ENCODE results near the gene ZC3H8. TPM values are rescaled to one million over a fixed set of nuclear protein-coding genes. Genes with fewer than 3 reads are reported as not detected.

The ZC3H8 gene
- total RNA-seq, 2 donors from 2014 or later, result 21.2 to 29.5 TPM

DNA sequence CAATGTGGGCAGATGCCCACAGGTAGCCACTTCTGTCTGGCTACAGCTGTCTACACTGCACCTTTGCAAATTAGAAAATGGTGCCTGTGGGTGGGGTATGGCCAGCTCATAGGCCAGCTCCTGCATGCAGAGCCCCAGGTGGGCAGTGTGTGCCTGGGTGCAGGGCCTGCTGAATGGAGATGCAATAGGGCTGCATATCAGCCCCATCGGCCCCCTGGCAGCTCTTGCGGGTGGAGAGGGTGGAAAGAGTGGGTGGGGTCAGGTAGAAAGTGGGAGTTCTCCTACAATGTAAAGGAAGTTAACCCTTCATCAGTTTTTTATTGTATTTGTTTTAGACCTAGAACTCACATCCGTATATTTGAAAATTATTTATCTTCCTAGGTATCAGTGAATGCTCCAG, 79.5 kb downstream of the ZC3H8 start:
- peaks cover 23% of the 10 kb centered on the region for H3K4me1 Mint-ChIP-seq
- no peaks in the 10 kb centered on the region for H3K36me3 Mint-ChIP-seq (ENCODE audit: low read depth)
- no peaks in the 10 kb centered on the region for H3K9me3 Mint-ChIP-seq
- ATAC-seq (replicated peaks), result peak; percentile 22
- no peak overlapping the region for H3K27ac Mint-ChIP-seq
- no peaks in the 10 kb centered on the region for H3K27me3 Mint-ChIP-seq
- peak overlapping the region; percentile 73 for H3K4me3 Mint-ChIP-seq

DNA sequence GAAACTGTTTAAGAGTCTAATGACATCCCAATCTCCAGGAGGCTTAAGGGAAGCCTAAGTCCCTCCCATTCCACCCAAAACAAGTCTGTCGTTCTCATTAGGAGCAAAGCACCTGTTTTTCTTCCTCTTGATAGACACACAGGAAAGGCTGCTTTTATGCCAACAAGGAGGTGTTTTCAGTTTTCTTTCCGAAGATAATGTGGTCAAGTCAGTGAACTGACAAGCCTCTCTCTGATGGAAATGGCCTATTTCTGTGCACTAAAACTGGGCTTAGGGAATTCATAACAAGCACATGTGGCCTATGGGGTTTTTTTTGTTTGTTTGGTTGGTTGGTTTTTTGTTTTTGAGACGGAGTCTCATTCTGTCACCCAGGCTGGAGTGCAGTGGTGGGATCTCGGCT, 80.5 kb downstream of the ZC3H8 start:
- Mint-ChIP-seq H3K36me3 (ENCODE audit: low read depth) (no peaks in the 10 kb centered on the region), H3K27ac (peak overlapping the region; percentile 44), H3K27me3 (no peaks in the 10 kb centered on the region), H3K4me3 (peak overlapping the region; percentile 73), H3K9me3 (no peaks in the 10 kb centered on the region), H3K4me1 (peaks cover 23% of the 10 kb centered on the region)
- peak; percentile 56 for ATAC-seq (replicated peaks)

DNA sequence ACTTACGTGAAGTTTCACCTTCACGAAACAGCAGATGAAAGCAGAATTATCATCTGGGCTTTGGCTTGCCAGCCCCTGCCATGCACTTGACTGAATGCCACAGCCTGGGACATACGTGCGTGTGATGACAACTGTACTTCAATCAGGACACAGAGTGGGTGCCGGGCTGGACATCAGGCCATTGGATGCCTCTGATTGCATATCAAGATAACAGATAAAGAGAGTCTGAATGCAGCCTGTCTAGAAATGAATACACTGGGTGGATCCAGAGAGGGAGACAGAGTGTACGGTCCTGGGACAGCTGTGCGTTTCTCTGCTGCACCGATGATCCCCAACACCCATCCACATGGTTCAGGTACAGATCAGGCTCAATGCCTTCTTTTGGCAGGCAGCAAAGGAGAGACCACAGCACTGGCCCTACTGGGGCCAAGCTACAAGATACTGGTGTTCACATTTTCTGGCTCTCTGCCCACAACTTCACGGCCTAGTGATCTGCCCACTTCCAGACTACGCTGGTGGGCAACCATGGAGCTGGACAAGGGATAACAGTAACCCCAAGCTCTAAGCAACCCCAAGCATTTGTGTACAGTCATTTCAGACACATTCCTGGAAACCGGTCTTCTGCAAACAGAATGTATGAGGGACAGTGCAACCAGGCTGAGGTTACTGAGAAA, 81.1 kb downstream of the ZC3H8 start:
- Mint-ChIP-seq H3K27ac (peak overlapping the region; percentile 44), H3K4me3 (peak overlapping the region; percentile 73), H3K36me3 (ENCODE audit: low read depth) (no peaks in the 10 kb centered on the region), H3K9me3 (no peaks in the 10 kb centered on the region), H3K4me1 (peaks cover 18% of the 10 kb centered on the region), H3K27me3 (no peaks in the 10 kb centered on the region)
- ATAC-seq (replicated peaks), result peak; percentile 76

DNA sequence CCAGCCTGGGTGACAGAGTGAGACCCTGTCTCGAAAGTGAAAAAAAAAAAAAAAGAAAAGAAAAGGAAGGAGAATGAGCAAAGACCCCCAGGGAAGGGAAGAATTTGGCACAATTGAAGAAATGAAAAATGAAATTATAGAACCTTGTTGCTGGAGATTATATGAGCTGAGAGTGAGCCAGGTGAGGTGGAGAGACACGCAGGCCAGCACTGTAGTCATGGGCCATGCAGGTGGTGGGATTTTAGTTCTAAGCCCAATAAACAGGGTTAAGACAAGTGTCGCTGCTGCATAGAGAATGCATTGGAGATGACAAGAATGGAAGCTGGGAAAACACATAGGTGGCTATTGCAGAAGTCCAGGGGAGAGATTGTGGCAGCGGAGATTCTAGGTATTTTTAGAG, 84.3 kb downstream of the ZC3H8 start:
- Mint-ChIP-seq H3K4me3 (no peak overlapping the region), H3K9me3 (no peaks in the 10 kb centered on the region), H3K4me1 (peaks cover 26% of the 10 kb centered on the region), H3K36me3 (ENCODE audit: low read depth) (no peaks in the 10 kb centered on the region), H3K27me3 (no peaks in the 10 kb centered on the region), H3K27ac (no peak overlapping the region)
- no peak for ATAC-seq (replicated peaks)

DNA sequence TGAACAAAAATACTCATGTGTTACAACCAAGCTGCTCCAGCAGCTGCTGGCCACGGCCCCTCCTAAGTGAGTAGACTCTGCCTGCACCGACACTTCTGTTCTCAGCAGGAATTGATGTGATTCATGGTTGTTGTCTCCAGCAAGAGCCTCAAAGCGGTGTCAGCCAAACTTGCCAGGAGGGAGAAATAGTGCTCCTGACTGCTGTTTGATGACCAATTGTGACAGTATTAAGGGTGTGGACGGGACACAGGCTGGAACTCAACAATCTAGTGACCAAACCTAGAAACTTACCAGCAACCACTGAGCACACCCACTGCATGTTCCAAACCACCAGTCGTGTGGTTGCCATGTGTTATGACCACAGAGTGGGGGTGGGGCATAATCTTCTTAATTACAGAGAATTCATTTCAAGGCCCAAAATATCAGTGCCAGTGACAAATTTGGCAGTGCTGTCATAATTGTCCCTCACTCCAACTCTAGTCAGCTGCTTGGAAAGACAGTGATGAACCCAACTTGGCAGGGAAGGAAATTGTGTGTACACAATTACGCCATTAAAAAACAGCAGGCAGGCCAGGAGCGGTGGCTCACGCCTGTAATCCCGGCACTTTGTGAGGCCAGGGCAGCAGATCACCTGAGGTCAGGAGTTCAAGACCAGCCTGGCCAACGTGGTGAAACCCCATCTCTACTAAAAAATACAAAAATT, 86.3 kb downstream of the ZC3H8 start:
- no peaks in the 10 kb centered on the region for H3K9me3 Mint-ChIP-seq
- no peak overlapping the region for H3K27ac Mint-ChIP-seq
- ATAC-seq (replicated peaks), result no peak
- H3K27me3 Mint-ChIP-seq, result no peaks in the 10 kb centered on the region
- H3K4me3 Mint-ChIP-seq, result no peak overlapping the region
- no peaks in the 10 kb centered on the region for H3K36me3 Mint-ChIP-seq (ENCODE audit: low read depth)
- peaks cover 19% of the 10 kb centered on the region for H3K4me1 Mint-ChIP-seq

DNA sequence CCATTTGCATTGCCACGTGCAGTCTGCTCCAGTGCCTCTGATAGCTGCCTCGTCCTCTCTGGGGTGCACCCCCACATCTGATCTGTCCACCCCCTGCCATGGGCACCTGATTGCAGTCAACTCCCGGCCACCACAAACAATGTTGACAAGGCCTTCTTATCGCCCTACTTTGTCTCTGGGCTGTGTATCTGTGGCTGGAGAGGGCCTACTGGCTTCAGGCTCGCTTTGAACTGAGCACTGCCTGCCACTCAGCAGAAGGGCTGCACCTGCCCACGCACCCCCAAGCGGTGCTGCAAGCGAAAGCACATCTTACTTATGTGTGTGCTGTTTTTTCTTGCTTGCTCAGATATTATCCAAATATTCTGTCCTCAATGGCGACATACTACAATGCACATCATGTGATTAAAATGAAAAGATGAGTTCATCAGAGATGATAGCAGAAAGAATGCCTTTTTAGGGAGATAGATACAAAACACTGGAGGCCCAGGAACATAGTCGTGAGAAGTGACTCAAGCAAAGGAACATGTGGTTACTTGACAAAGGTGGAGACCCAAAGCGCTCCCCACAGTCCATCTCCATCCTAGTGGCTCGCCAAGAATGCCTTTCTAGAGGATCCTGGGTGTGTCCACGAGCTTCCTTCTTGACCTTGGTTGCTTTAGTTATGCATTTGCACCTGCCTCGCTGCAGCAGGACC, 87.9 kb downstream of the ZC3H8 start:
- Mint-ChIP-seq H3K4me3 (peak overlapping the region; percentile 58), H3K4me1 (peaks cover 17% of the 10 kb centered on the region)
- ATAC-seq (replicated peaks), result peak; percentile 73

DNA sequence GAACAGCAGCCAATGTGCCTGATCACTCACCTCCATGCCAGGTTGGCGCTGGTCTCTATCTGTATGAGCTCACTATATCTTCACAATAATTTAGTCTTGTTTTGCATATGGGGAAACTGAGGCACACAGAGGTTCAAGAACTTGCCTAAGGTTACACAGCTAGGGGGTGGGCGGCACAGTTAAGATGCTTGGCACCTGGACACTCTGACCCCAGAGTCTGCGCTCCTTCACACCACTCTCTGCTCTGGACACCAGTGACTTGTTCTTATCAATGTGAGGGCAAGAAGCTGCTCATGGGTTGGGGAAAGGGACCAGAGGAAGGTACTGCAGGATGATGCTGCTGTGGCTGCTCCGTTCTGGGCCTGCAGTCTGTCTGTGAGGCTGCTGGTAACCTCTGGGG, 89.5 kb downstream of the ZC3H8 start:
- Mint-ChIP-seq H3K27ac (no peak overlapping the region), H3K27me3 (no peaks in the 10 kb centered on the region), H3K4me3 (no peak overlapping the region), H3K36me3 (ENCODE audit: low read depth) (no peaks in the 10 kb centered on the region), H3K4me1 (peaks cover 17% of the 10 kb centered on the region), H3K9me3 (no peaks in the 10 kb centered on the region)
- no peak for ATAC-seq (replicated peaks)

More for the DNA sequence above, 87.9 kb downstream of the ZC3H8 start:
- Mint-ChIP-seq H3K27ac (peak overlapping the region; percentile 43), H3K27me3 (no peaks in the 10 kb centered on the region), H3K9me3 (no peaks in the 10 kb centered on the region), H3K36me3 (ENCODE audit: low read depth) (no peaks in the 10 kb centered on the region)

DNA sequence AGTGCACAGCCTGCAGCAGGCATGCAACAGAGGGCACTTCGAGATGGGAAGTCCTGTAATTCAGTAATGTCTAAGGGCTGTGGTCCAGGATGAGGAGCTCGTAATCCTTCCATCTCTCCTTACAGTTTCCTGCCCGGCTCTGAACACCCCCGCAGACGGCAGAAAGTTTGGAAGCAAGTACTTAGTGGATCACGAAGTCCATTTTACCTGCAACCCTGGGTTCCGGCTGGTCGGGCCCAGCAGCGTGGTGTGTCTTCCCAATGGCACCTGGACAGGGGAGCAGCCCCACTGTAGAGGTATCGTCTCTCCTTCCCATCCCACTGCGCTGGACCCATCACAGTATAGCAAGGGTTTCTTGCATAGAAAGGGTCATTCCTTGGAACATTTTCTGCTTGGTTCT, 90.0 kb downstream of the ZC3H8 start:
- Mint-ChIP-seq H3K27me3 (no peaks in the 10 kb centered on the region), H3K9me3 (no peaks in the 10 kb centered on the region), H3K36me3 (ENCODE audit: low read depth) (no peaks in the 10 kb centered on the region), H3K4me3 (no peak overlapping the region), H3K4me1 (peaks cover 17% of the 10 kb centered on the region), H3K27ac (no peak overlapping the region)
- no peak for ATAC-seq (replicated peaks)

DNA sequence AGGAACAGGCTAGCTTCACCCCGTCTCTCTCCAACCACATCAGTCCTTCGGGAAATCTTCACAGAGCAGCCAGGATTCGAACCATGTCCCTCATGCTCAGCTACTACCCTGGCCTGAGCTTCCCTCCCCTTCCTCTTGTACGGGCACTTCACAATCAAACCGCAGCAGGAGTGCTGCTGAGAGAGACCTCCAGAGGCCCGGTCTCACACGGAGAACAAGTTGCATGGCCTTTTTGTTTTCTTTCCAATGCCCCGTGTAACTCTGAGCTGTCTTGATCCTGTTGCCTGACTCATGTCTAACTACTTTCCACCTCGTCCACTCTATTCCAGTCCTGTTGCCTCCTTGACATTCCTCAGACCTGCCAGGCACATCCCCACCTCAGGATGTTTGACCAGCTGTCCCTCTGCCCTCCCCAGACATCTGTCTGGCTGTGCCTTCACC, 91.3 kb downstream of the ZC3H8 start:
- Mint-ChIP-seq H3K27ac (peak overlapping the region; percentile 29), H3K27me3 (no peaks in the 10 kb centered on the region), H3K4me3 (no peak overlapping the region), H3K9me3 (no peaks in the 10 kb centered on the region), H3K4me1 (peaks cover 11% of the 10 kb centered on the region), H3K36me3 (ENCODE audit: low read depth) (no peaks in the 10 kb centered on the region)
- ATAC-seq (replicated peaks), result no peak

DNA sequence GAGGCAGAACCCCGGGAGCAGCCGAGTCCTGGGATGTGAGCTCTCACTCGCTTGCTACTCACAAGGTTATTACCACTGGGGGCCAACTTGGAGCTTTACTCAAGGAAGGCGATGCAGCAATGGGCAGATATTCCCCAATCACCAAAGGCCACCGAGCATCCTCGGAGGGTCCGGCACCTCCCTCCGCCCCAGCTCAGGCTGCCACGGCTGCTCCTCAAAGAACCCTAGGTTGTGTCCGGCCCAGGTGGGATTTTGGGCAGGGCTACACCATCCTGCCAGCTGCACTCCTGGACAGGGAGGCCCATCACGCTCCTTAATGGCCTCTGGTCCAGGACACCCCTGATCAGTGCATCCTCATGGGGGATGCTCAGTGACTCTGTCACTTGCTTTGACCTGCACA, 91.9 kb downstream of the ZC3H8 start:
- Mint-ChIP-seq H3K4me3 (no peak overlapping the region), H3K27me3 (no peaks in the 10 kb centered on the region), H3K9me3 (no peaks in the 10 kb centered on the region), H3K27ac (no peak overlapping the region), H3K4me1 (peaks cover 9% of the 10 kb centered on the region), H3K36me3 (ENCODE audit: low read depth) (no peaks in the 10 kb centered on the region)
- no peak for ATAC-seq (replicated peaks)

DNA sequence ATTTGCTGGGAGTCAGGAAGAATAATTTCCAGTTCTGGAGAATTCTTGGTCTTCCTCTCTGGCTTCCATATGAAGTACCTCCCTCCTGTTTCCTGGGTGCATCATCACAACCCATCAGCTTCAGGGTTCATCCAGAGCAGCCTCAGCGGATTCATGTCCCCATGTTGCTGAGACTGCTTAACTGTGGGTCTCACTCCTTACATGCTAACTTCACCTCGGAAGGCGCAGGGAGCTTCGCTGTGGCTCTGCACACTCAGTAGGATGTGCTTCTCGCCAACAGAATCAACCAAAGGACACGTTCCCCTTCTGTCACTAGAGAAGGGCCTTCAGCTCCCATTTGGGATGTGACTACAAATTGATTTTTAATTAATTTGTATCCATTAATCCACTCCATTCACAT, 92.5 kb downstream of the ZC3H8 start:
- no peaks in the 10 kb centered on the region for H3K9me3 Mint-ChIP-seq

More for the DNA sequence above, 92.5 kb downstream of the ZC3H8 start:
- Mint-ChIP-seq H3K4me1 (peaks cover 10% of the 10 kb centered on the region), H3K27ac (no peak overlapping the region), H3K27me3 (no peaks in the 10 kb centered on the region), H3K4me3 (no peak overlapping the region), H3K36me3 (ENCODE audit: low read depth) (no peaks in the 10 kb centered on the region)
- ATAC-seq (replicated peaks), result no peak

Other genes with a start within 250 kb of the ZC3H8 start
- gene TMEM87B, start 199.8 kb downstream of the ZC3H8 start, total RNA-seq, result 10 to 100 TPM; 19.9 to 27.7 TPM
- 10 to 100 TPM; 24.4 to 49.9 TPM for gene FBLN7, start 116.7 kb downstream of the ZC3H8 start, total RNA-seq
- 10 to 100 TPM in 1 of 2 donors, 1 to 10 TPM in 1; 2.1 to 11.8 TPM for gene ZC3H6, start 20.6 kb upstream of the ZC3H8 start, total RNA-seq
- 1 to 10 TPM; 6.1 to 9.5 TPM for gene RGPD8, start 178.6 kb upstream of the ZC3H8 start, total RNA-seq
- gene TTL, start 227.1 kb upstream of the ZC3H8 start, total RNA-seq, result 10 to 100 TPM; 12.7 to 28.1 TPM

Data from activated T-helper 17 cell treated with anti-CD3 and anti-CD28 coated beads, Interleukin-2, amount 50 U/mL, for 72 hours (primary cell).